DND-41 (cell line): Measurements from ENCODE around the gene DYNC1H1.

Source experiments
- ATAC-seq: fragments of 200-7000 bp; cut with Tn5 transposase; 3 replicates; pipeline ENCODE4 v1.9.1; 2021; ENCODE audit warnings: low read depth; ENCODE audit not compliant: insufficient read depth
- DNase-seq: peaks from one replicate; pipeline ENCODE4 v3.0.0-alpha.2; 2020
- H2AFZ ChIP-seq: 2 replicates; pipeline ENCODE4 v1.6.0; 2012; ENCODE audit warnings: low read depth, low read length
- H3K27ac ChIP-seq: 2 replicates; pipeline ENCODE4 v1.5.1; 2012; ENCODE audit warnings: low read length, inconsistent platforms
- H3K27me3 ChIP-seq: fragments of 200-600 bp; sonication (generic); 2 replicates; pipeline ENCODE4 v1.6.0; 2012; ENCODE audit warnings: low read length, mild to moderate bottlenecking, inconsistent platforms; ENCODE audit not compliant: insufficient read depth, poor library complexity
- H3K36me3 ChIP-seq: 2 replicates; pipeline ENCODE4 v1.5.1; 2012; ENCODE audit warnings: low read length, inconsistent platforms; ENCODE audit not compliant: insufficient read depth
- H3K4me1 ChIP-seq: 2 replicates; pipeline ENCODE4 v1.5.1; 2012; ENCODE audit warnings: mild to moderate bottlenecking, low read length; ENCODE audit not compliant: insufficient read depth
- H3K4me2 ChIP-seq: 2 replicates; pipeline ENCODE4 v1.6.0; 2012; ENCODE audit warnings: mild to moderate bottlenecking, moderate library complexity, low read length, inconsistent platforms; ENCODE audit not compliant: insufficient read depth
- H3K4me3 ChIP-seq, 2 experiments: fragments of 200-600 bp in 1 of 2; shearing (Covaris generic) in 1 of 2; 2 replicates each; pipeline ENCODE4 v1.5.1; 2012 to 2016; ENCODE audit warnings: inconsistent platforms in 2 of 2, low read length in 2 of 2, mild to moderate bottlenecking in 2 of 2, low read depth in 1 of 2, moderate library complexity in 1 of 2
- H3K79me2 ChIP-seq: 2 replicates; pipeline ENCODE4 v1.6.0; 2012; ENCODE audit warnings: low read length, inconsistent platforms; ENCODE audit not compliant: insufficient read depth
- H3K9ac ChIP-seq: 2 replicates; pipeline ENCODE4 v1.6.0; 2012; ENCODE audit warnings: low read depth, mild to moderate bottlenecking, inconsistent platforms, low read length, moderate library complexity
- H3K9me3 ChIP-seq: 2 replicates; pipeline ENCODE4 v1.5.1; 2012; ENCODE audit warnings: low read length, moderate library complexity, mild to moderate bottlenecking, inconsistent platforms; ENCODE audit not compliant: insufficient read depth, severe bottlenecking
- H4K20me1 ChIP-seq: 2 replicates; pipeline ENCODE4 v1.6.0; 2012; ENCODE audit warnings: low read length; ENCODE audit not compliant: insufficient read depth
- CTCF ChIP-seq: IDR thresholded peaks from 2 replicates; pipeline ENCODE4 v1.5.1; 2012; ENCODE audit warnings: borderline replicate concordance, low read length, moderate library complexity, mild to moderate bottlenecking; ENCODE audit not compliant: poor library complexity, severe bottlenecking; ENCODE audit errors: extremely low read depth
- EZH2 ChIP-seq: IDR thresholded peaks from 3 replicates; pipeline ENCODE4 v1.6.1; 2012; ENCODE audit warnings: borderline replicate concordance, low read depth, mild to moderate bottlenecking, moderate library complexity, low read length, inconsistent platforms; ENCODE audit not compliant: severe bottlenecking

The DYNC1H1 gene

GRCh38 chr14:101937926-101938767 is 26.2 kb upstream of the DYNC1H1 start:
- H3K4me2 ChIP-seq: no peak overlapping the region
- H3K27me3 ChIP-seq: no peaks in the 10 kb centered on the region
- no peak overlapping the region for H2AFZ ChIP-seq
- TF ChIP-seq CTCF: no peak
- TF ChIP-seq EZH2: no peak
- no peaks in the 10 kb centered on the region for H3K79me2 ChIP-seq
- H3K36me3 ChIP-seq: no peaks in the 10 kb centered on the region
- no peak overlapping the region for H3K4me3 ChIP-seq
- no peaks in the 10 kb centered on the region for H3K4me1 ChIP-seq
- no peak overlapping the region for H3K27ac ChIP-seq
- H3K9ac ChIP-seq: no peak overlapping the region
- no peaks in the 10 kb centered on the region for H3K9me3 ChIP-seq
- DNase-seq (no peak), ATAC-seq (no peak)
- no peaks in the 10 kb centered on the region for H4K20me1 ChIP-seq

- DNase-seq: no peak
- Histone ChIP-seq H3K27me3 (no peaks in the 10 kb centered on the region), H2AFZ (no peak overlapping the region), H3K4me2 (no peak overlapping the region), H3K4me1 (no peaks in the 10 kb centered on the region), H3K79me2 (no peaks in the 10 kb centered on the region), H3K9ac (no peak overlapping the region), H4K20me1 (no peaks in the 10 kb centered on the region), H3K4me3 (no peak overlapping the region), H3K9me3 (no peaks in the 10 kb centered on the region), H3K27ac (no peak overlapping the region), H3K36me3 (no peaks in the 10 kb centered on the region)
- TF ChIP-seq EZH2 (no peak), CTCF (no peak)
- no peak for ATAC-seq
These were observed 24.7 kb upstream of the DYNC1H1 start for GRCh38 chr14:101939646-101940170.

- no peaks in the 10 kb centered on the region for H3K27me3 ChIP-seq
- H3K9me3 ChIP-seq: no peaks in the 10 kb centered on the region
- no peak overlapping the region for H3K27ac ChIP-seq
- TF ChIP-seq EZH2 (no peak), CTCF (no peak)
- no peak overlapping the region for H2AFZ ChIP-seq
- ATAC-seq (no peak), DNase-seq (no peak)
- H3K36me3 ChIP-seq: no peaks in the 10 kb centered on the region
- H3K79me2 ChIP-seq: peaks cover 18% of the 10 kb centered on the region
- no peak overlapping the region for H3K4me2 ChIP-seq
- no peaks in the 10 kb centered on the region for H4K20me1 ChIP-seq
- H3K9ac ChIP-seq: no peak overlapping the region
- no peak overlapping the region for H3K4me3 ChIP-seq
- peaks cover 23% of the 10 kb centered on the region for H3K4me1 ChIP-seq
These were observed 19.9 kb upstream of the DYNC1H1 start for GRCh38 chr14:101944451-101944850.
